NCI-H2029 (cell line): ENCODE results near the gene RFC4.
"Not testable (repeated sequence)": the region's sequence is repeated elsewhere in the genome, so short reads cannot be mapped to it uniquely, and the experiment has no call there.

Experiments
- DNase-seq: peaks from one replicate; lab custom pipeline; 2025; lab: John Stamatoyannopoulos, UW

RFC4 gene

DNA sequence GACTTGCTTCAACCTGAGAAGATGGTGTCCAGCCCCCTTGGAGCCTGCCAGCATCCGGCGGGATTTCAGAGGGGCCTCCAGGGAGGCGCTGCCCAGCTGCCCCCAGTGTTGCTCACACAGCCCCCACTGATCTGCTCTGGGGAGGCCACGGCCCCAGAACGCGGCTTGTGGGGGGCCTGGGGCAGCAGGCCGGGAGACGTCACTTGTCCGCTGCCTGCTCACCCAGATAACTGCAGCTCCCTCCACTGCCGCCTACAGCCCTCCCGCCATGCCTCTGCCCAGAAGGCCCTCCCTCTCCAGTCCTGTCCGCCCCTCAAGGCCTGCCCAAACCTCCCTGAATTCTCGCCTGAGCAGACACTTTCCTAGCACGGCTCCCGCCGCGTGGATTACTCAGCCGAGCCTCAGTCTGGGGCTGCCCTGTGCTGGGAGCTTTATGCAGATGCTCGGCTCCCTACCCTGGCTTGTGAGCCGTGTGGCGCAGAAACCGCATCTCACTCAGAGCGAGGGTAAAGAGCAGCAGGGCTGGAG is 19.1 kb upstream of the RFC4 start:
- DNase-seq: no peak

DNA sequence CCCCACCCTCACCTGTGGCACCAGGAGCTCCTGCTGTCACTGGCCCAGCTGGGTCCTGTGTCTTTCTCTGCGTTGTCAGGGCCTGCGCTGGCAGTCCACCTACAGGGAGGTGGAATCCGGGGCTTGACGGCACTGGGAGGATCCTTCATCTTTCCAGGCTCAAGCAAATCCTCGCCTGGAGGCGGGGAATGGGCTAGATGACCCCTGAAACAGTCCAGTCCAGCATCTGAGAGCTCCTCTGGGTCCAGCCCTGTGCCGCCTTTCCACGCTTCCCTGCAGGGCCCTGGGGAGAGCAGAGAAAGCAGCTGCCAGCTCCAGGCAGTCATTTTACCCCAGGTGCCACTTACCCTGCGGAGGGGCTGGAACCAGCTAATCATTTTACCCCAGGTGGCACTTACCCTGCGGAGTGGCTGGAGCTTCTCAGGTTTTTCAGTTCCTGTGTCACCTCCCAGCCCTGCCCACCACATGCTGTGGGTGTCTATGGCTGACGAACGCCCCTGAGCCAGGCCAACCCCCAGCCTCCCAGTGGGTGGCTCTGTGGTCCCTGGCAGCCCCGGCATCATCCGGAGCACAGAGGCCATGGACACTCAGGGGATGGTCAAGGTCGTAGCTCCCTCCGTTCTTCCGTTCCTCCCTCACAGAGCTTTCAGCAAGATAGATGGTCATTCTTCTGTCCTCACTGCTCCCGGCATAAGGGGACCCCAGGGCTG is 18.3 kb upstream of the RFC4 start:
- no peak for DNase-seq

- DNase-seq: no peak
These were observed 17.1 kb upstream of the RFC4 start for GRCh38 chr3:186823386-186823785.

DNA sequence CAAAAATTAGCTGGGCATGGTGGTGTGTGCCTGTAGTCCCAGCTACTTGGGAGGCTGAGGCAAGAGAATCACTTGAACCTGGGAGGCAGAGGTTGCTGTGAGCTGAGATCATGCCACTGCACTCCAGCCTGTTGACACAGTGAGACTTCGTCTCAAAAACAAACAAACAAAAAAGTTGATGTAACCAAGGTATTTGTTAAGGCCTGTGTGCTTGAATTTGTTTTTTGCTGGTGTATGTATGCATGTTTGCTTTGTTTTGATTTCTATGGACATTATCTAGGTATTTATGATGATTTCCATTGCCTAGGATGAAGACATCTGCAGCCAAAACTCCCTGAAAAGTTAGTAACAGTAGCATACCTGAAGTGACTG is 16.1 kb upstream of the RFC4 start:
- DNase-seq: not testable (repeated sequence)

GRCh38 chr3:186821429-186822387 is 15.4 kb upstream of the RFC4 start:
- DNase-seq: peak; percentile 50

DNA sequence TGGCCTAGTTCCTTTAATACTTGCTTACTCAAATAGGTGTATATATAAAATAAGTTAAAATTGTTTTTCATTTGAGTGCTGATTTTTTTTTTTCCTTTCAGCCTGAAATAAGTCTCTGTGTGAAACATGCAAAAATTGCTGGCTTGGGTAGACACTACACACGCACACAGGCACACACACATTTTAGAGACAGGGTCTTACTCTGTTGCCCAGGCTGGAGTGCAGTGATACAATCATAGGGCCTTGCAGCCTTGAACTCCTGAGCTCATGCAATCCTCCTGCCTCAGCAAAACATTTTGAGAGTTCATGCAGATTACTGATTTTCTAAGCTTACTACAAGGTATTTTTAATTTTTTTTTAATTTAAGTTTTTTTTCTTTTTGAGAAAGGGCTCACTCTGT is 12.7 kb upstream of the RFC4 start:
- DNase-seq: no peak

DNA sequence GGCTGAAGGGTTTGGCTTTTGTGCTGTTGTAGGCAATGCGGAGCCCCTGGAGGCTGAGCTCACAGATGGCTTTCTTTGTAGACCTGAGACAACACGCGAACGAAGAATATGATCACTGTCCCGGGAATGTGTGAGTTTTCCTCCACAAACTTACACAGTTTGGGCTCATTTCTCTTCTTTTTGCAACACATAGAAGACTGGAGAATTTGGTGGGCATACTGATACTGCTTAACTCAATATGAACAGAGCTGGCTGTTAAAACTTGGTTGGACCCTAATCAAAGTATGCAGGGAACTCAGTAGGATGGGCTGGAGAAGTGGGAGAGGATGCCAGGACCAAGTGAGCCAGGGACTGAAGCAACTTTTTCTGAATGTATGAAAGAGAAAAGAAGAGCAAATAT is 12.2 kb upstream of the RFC4 start:
- no peak for DNase-seq

- DNase-seq: no peak
These were observed 9.2 kb upstream of the RFC4 start for GRCh38 chr3:186815435-186815834.

DNA sequence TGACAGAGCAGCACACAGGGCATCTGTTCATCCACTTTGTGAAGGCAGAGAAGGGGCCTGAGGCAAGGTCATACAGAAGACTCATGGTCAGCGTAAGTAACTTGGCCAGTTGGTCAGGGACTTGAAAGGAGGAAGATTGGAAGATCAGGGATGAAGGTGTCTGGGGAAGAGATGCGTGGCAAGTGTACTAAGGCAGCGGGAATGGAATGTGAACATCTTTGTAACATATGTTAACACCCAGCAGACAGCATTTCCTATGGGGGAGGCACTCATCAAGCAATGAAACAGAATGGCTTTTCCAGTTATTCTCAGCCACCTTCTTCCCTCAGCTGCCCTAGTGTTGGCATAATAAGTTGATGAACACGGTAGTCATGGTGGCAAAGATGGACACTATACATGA is 7.8 kb upstream of the RFC4 start:
- no peak for DNase-seq

- DNase-seq: not testable (repeated sequence)
These were observed 5.0 kb upstream of the RFC4 start for GRCh38 chr3:186811313-186811712.

- DNase-seq: no peak
These were observed 4.2 kb upstream of the RFC4 start for GRCh38 chr3:186810336-186810996.

DNA sequence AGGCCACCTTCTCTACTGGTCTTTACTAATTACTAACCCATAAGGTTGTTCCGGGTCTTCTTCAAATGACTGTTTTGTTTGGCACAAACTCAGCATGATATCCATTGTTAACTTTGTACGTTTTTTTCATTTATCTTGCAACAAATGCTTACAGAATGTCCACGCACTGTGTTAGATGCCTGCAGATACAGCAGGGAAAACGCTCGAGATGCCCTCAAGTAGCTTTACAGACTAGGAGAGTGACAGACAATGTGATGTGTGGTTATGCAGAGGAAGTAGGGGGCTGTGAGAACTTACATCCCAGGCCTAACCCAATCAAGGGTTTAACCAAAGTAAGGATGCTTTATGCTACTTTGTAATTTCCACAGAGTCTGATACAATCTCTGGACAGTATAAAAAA is 949 bp upstream of the RFC4 start:
- peak; percentile 15 for DNase-seq

GRCh38 chr3:186803447-186803846 is 2.8 kb downstream of the RFC4 start:
- not testable (repeated sequence) for DNase-seq

DNA sequence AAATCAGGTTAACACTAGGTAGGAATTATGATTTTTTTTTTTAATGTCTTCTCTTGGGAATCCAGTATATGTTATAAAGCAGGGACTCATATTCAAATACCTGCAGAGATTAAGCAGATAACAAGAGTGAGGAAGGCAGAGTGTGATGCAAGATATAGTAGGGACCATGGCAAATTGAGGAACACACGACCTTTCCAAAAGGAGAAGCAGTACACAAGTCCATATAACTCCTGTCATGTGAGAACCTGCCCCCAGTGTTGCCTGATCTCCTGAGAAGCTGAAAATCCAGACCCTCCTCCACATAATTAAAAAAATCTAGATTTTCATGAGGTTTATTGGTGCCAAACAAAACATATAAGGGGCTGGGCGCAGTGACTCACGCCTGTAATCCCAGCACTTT is 3.6 kb downstream of the RFC4 start:
- no peak for DNase-seq

DNA sequence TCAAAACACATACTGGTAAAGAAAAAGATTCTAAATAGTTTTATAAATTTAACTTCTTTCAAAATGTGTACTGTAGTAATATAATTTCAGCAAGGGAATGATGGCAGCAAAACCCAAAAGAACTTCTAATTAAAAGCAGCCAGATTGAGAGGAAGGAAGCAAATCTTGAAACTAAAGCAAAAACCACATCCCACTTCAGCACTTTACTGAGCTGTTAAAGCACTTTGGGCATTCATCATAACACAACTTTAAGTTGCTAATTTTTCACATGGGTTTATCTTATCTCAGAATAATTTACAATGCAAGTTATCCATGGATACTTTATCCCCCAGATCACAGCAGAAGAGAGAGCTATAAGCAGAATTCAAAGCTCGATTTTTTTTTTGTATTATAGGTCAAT is 6.0 kb downstream of the RFC4 start:
- no peak for DNase-seq

- no peak for DNase-seq
These were observed 7.9 kb downstream of the RFC4 start for GRCh38 chr3:186798239-186798874.

DNA sequence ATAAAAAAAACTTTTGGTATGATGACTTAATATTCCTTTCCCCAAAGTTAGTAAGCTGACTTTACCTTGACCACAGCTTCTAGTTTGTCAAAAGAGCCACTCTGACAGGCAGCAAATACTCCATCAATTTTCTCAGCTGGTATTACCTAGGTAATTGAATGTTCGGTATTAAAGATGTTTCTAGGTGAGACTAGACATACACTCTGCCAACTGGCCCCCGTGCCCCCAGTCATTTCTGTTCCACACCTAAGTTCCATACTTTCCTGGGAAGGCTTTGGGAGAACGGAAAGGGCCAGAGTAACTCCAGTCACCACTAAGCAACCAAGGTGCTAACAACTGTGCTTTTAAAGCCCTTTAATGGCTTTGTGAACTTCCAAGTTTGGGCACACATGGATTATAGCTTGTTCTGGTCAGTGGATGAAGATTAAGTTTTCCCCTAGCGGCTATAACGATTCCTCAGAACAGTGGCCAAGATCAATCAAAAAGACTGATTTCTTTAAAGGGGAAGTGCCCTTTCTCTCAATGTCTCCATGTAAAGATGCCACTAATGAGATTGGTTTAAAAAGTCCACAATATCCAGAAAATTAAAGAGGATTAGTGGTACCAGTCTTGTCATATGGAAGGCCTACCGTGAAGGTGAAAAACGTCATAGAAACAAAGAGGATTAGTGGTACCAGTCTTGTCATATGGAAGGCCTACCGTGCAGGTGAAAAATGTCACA is 15.9 kb downstream of the RFC4 start:
- no peak for DNase-seq

- DNase-seq: no peak
These were observed 16.6 kb downstream of the RFC4 start for GRCh38 chr3:186789554-186790260.

DNA sequence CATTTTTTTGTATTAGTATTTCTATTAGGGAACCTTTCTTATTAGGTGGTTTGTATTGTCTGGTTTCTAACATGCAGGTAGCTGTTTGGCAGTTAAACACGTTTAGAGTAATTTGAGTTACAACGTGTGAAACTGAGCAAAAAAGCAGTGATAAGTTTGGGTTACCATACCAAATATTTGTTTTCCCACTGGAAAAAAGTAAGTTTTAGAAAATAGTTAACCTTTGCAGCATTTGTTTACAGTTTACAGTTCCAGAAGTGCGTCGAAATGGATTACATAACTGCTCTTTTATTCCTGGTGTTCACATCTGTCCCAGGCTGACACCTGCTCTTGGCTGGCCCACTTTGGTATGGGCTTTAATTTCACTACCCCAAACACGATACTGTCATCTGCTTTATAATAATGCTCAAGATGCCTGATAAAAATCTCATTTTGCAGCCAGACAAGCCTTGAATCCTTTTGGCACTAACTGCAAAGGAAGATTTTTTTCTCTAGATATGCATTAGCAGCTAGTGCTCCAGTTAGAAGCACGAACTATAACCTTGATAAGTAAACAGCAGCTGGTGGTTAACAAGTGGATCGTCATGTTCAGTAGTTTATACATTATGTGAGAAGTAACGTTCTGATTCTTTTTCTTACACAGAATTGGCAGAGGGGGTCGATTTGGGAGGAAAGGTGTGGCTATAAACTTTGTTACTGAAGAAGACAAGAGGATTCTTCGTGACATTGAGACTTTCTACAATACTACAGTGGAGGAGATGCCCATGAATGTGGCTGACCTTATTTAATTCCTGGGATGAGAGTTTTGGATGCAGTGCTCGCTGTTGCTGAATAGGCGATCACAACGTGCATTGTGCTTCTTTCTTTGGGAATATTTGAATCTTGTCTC is 17.6 kb downstream of the RFC4 start:
- DNase-seq: no peak
